Choroid plexus epithelial cell (primary cell): ENCODE data around the gene SNCAIP.

Experiments
- DNase-seq: peaks from one replicate; pipeline ENCODE4 v3.0.0-alpha.2; 2010; ENCODE audit warnings: low read depth
- H3K4me3 ChIP-seq: 2 replicates; pipeline ENCODE4 v1.5.1; 2011; ENCODE audit warnings: low read depth, mild to moderate bottlenecking, control low read depth, low read length, moderate library complexity
- TF ChIP-seq, protein P1 (sequence below): conservative IDR thresholded peaks from 2 replicates; pipeline ENCODE4 v1.5.1; 2011; ENCODE audit warnings: low read depth, mild to moderate bottlenecking, control low read depth, inconsistent platforms, low read length, moderate library complexity

SNCAIP gene

GRCh38 chr5:122413722-122414121 lies 101.7 kb downstream of the SNCAIP start:
- TF ChIP-seq, protein P1, sequence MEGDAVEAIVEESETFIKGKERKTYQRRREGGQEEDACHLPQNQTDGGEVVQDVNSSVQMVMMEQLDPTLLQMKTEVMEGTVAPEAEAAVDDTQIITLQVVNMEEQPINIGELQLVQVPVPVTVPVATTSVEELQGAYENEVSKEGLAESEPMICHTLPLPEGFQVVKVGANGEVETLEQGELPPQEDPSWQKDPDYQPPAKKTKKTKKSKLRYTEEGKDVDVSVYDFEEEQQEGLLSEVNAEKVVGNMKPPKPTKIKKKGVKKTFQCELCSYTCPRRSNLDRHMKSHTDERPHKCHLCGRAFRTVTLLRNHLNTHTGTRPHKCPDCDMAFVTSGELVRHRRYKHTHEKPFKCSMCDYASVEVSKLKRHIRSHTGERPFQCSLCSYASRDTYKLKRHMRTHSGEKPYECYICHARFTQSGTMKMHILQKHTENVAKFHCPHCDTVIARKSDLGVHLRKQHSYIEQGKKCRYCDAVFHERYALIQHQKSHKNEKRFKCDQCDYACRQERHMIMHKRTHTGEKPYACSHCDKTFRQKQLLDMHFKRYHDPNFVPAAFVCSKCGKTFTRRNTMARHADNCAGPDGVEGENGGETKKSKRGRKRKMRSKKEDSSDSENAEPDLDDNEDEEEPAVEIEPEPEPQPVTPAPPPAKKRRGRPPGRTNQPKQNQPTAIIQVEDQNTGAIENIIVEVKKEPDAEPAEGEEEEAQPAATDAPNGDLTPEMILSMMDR: no peak
- no peak overlapping the region for H3K4me3 ChIP-seq
- no peak for DNase-seq

DNA sequence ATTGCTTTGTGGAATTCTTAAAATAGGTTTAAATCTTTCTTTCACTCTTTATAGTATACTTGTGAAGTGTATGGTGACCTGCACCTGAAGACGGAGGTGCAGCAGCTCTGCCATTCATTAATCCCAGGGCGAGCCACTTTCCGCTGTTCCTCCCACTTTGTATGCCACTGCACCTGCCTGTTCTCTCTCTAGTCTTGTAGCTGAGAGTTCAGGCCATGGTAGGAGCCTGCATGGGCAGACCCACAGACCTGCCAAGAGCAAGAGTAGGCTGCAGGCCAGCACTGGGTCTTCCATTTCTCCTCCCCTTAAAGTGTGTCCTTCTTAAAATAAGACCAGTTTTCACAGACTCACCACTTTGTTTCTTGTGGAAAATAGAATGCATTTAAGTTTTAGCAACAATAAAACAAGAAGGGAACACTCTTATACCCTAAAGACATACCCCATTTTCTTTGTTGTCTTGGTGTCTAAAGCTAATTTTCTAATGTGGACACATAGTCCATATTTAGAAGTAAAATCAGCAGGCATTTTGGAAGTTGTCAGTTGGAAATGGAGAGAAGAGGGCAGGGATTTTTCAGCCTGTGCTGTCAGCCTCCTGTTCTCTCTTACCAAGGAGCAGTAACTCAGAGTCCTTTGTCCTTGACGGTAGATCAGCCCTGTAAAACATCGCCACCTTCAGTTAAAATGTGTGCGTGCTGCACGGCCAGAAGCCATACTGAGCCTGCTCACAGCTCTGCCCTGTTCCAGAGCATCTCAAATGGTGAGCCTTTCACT lies 103.2 kb downstream of the SNCAIP start:
- no peak overlapping the region for H3K4me3 ChIP-seq
- TF ChIP-seq, protein P1: peak; percentile 91
- DNase-seq: peak; percentile 86

DNA sequence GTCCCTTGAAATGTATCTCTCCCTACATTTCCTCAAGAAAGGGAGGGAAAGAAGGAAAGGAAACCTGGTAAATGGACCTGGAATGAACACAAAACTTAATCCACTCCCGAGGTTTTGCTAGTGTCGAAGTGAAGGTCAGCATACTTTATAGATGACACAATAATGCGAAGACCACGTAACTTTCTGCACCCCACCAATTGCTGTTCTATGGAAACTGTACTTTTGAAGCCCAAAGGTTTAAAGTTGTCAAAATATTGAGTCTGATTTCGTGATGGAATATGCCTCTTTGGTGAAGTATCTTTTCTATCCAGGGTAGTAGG lies 103.7 kb downstream of the SNCAIP start:
- TF ChIP-seq, protein P1: no peak
- no peak for DNase-seq
- H3K4me3 ChIP-seq: no peak overlapping the region

- TF ChIP-seq, protein P1: no peak
- no peak overlapping the region for H3K4me3 ChIP-seq
- DNase-seq: no peak
Observed at GRCh38 chr5:122419142-122419894, 107.3 kb downstream of the SNCAIP start.

- H3K4me3 ChIP-seq: no peak overlapping the region
- TF ChIP-seq, protein P1: no peak
- no peak for DNase-seq
Observed at GRCh38 chr5:122420091-122420490, 108.1 kb downstream of the SNCAIP start.

DNA sequence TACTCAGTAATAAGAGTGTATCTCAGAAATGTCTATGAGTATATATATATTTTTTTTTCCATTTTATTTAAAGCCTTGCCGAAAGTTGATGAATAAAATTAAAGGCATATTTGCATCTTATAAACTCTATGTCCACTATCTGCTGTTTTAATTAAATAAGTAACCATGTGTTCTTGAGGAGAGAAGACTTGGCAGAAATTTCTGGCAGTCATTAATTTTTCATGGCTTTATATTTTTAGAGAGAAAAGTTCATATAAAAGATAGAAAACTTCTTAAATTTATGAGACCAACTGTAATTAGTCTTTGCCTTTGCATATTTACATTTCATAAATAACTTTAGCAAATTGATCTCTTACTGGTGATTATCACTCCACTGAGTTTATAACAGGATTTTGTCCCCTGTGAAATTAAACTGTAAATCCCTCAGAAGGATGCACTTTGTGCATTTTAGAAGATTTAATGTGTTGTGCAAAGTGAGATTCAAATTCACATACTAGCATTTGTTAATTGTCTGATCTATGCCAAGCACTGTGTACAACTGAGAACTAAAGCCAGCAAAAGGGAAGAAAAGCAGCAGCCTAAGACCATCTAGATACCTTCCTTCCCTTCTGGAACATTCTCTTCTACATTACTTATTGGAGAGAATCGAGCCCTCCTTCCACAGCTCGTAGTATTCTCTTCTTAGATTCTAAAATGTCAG lies 108.7 kb downstream of the SNCAIP start:
- no peak overlapping the region for H3K4me3 ChIP-seq
- no peak for DNase-seq
- TF ChIP-seq, protein P1: no peak
